GM18870 (cell line): ENCODE data around the gene SEMG2.

Source experiments
- ATAC-seq: cut with Tn5 transposase; IDR thresholded peaks from one replicate; pipeline ENCODE4 v1.9.1; 2021; ENCODE audit warnings: moderate library complexity; ENCODE audit not compliant: unreplicated experiment

SEMG2 gene, protein sequence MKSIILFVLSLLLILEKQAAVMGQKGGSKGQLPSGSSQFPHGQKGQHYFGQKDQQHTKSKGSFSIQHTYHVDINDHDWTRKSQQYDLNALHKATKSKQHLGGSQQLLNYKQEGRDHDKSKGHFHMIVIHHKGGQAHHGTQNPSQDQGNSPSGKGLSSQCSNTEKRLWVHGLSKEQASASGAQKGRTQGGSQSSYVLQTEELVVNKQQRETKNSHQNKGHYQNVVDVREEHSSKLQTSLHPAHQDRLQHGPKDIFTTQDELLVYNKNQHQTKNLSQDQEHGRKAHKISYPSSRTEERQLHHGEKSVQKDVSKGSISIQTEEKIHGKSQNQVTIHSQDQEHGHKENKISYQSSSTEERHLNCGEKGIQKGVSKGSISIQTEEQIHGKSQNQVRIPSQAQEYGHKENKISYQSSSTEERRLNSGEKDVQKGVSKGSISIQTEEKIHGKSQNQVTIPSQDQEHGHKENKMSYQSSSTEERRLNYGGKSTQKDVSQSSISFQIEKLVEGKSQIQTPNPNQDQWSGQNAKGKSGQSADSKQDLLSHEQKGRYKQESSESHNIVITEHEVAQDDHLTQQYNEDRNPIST

GRCh38 chr20:45221076-45221475 is at the start of gene SEMG2:
TSS of gene SEMG2 (plus strand) at chr20:45221373. CDS start at chr20:45221390, 17 bp downstream.
- no peak for ATAC-seq

DNA sequence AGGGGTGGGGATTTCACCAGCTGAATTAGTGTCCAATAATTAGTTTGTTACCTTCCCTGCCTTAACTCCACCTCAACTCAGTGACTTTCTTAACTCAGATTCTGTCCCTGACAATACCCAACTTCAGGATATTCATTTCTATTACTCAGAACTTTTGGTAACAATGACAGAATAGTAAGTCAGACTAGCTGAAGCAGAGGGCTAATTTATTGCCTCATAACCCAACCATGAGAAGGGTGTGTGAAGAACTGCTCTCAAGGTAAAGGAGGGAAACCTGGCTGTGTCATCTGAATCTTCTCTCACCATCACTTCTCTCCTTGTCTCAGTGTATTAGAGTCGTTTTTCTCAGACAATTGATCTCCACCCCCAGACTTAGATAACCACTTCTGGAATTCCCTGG is 47.7 kb upstream of the SEMG2 start:
- ATAC-seq: no peak

GRCh38 chr20:45174434-45175364 is 46.5 kb upstream of the SEMG2 start, which contains the start of gene PI3:
TSS of gene PI3 (plus strand) at chr20:45174902. CDS start at chr20:45174923, 21 bp downstream.
- no peak for ATAC-seq

DNA sequence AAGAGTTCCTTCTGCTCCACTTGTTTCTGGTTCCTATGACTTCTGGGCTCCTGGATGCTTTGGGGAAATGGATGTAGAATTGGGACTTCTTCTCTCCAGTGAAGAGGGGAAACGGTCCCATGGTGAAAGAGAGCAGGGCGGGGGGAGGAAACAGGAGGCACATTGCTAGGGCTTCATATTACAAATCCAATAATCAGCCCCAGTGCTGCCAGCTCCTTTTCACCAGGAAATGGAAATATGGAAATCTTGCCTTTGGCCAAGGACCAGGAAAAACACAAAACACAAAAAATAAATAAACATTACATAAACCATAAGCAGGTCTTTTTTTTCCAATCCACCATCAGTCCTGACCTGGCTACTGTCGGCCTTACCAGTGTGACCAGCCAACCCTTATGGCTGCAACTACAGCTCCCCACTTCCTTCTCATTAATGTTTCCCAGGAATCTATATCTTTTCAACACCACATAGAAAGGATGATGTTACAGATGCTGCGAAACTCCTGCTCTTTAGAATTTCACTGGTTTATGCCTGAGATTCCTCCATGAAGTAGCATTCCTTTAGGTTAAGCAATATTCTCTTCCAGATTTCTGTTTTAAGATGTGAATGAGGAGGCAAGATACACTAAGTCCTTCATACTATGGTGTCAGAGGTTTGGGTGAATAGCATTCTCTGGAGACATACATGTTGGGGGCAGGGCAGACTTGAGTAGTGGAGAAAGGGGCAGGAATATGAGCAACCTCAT is 44.5 kb upstream of the SEMG2 start:
- ATAC-seq: no peak

DNA sequence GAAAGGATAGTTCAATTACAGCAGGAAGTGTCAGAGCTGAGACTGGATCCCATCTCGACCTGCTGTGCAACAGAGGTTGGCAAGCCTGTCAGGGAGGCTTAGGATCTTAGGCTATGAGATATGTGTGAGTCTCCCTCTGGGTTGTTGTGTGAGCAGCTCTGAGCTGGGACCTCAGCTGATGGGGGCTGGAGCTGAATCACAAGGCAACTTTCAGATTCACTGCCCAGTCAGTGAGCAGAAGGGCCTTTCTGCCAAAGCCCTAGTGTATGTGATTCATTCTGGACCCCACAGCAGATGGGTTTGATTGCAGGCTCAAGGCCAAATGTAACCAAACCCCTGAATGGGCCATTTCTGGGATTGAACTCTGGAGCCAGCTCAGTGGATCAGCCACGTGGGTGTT is 42.0 kb upstream of the SEMG2 start:
- no peak for ATAC-seq

- no peak for ATAC-seq
Measured at GRCh38 chr20:45181639-45182038, 39.5 kb upstream of the SEMG2 start.

DNA sequence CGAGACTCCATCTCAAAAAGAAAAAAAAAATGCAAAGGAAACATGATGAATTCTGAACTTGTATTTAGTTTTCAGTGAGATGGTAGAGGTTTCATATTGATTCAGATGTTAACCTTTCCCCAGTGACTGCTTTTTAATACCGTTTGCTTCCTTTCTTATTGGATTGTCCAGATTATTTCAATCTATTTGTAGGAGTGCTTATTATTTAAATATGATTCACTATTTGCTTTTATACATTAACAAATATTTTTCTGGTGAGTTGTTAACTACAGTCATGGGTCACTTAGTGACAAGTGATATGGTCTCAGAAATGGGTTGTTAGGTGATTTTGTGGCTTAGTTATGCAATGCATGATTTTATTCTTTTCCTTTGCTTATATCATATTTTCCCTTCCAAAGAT is 38.1 kb upstream of the SEMG2 start:
- no peak for ATAC-seq

GRCh38 chr20:45187693-45188092 is 33.5 kb upstream of the SEMG2 start:
- ATAC-seq: no peak

DNA sequence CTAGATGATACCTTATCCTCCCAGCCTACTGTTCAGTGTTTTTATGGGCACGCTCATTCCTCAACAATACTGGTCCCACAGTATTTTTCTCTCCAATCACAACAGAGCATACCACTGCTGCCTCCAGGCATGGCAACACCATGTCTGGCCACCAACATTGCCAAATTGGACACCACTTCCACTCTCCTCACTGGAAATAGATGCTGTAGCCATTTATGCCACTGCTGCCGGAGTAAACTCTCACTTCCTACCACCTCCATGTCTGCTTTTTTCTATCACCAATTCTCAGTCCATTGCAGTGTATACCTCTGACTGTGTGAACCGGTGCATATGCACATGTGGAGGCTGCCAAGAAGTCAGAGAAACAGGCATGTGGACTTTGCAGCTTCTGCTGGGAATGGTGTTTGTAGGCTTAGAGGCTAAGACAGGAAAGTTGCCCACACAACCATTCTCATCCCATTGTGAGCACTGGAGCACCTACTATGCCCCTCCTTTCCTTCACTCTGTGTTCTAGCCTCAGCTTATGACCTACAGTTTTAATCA is 32.0 kb upstream of the SEMG2 start:
- no peak for ATAC-seq

DNA sequence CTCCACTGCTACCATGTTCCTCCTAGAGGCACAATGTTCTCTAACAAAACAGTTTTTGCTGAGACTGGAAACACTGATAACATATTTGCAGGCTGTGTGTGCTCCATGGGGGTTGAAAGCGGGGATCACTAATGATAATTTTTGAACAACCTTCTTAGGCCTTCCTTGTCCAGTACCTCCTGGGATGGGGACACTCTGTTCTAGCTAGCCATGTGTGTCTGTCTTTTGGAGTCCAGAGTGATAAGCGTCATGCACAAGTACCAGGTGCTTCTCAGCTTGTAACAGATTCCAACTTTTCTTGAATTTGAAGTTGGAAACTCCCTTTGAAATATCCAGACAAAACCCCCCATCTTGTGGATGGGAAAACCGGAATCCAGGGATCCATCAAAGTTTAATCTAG is 31.3 kb upstream of the SEMG2 start:
- no peak for ATAC-seq

DNA sequence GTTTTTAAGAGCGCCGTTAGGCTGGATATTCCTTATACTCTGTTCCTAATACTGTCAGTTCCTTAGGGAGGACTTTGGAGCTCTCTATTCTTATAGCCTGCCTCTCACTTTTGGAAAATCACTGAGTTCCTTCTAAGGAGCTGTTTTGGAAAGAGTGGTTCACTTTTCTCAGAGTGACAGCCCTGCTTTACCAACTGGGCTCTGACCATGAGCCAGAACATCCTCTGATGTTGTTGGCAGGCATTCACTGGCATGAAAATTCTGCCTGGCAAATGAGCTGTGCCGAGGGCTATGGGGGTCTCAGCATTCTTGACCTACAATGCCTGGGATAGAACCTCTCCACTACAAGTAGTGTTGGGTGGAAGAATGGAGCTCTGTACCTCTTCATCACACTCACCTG is 29.2 kb upstream of the SEMG2 start:
- no peak for ATAC-seq

DNA sequence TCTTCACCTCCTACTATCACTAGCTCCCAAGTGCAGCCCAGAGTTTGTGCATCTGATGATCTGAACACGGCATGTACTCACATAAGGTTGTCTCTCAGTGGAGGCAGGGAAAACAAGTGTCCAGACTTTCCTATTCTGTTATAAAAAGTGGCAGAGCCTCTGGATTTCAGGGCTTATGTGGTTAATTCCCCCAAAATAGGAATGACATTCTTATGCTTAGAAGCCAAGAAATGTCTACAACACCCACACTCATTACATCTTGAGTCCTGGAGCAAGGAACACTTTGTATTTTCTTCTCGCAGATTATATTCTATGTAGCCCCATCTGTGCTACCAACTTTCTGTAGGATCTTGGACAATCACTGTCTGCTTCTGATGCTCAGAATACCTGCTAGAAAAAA is 27.8 kb upstream of the SEMG2 start:
- no peak for ATAC-seq

DNA sequence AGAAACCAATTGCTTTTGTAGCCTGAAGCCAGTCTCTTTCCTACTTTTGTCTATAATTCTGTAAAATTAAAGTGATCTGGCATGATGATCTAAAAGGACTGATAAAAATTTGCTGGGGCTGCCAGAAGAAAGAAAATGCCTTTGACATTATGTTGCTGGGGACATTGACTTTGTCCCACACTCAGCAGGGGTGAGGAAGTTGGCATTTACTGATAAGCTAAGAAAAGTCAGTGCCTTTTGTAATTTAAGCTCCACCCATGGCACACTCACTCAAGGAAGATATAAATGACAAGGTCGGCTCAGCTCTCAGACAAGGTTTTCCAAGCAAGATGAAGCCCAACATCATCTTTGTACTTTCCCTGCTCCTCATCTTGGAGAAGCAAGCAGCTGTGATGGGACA is 14.4 kb upstream of the SEMG2 start, which contains the start of gene SEMG1:
Gene SEMG1 (plus strand): TSS at position 309 of the 400 bp plus-strand sequence. CDS start 21 bp downstream, at position 330.
- ATAC-seq: no peak

GRCh38 chr20:45209924-45210323 is 11.2 kb upstream of the SEMG2 start:
- ATAC-seq: no peak

- ATAC-seq: no peak
Measured at GRCh38 chr20:45211569-45212474, 9.4 kb upstream of the SEMG2 start.

GRCh38 chr20:45212836-45213235 is 8.3 kb upstream of the SEMG2 start:
- no peak for ATAC-seq

GRCh38 chr20:45218124-45218523 is 3.0 kb upstream of the SEMG2 start:
- no peak for ATAC-seq

- ATAC-seq: no peak
Measured at GRCh38 chr20:45218636-45219035, 2.5 kb upstream of the SEMG2 start.

GRCh38 chr20:45223136-45223535 is 2.0 kb downstream of the SEMG2 start:
- ATAC-seq: no peak
